GM21717 (cell line): ENCODE data around the gene AP5M1.
A peak's percentile ranks its signal among the peaks of the same experiment; 100 is the strongest.
"Not testable (repeated sequence)": the region's sequence is repeated elsewhere in the genome, so short reads cannot be mapped to it uniquely, and the experiment has no call there.

ENCODE experiments used
- ATAC-seq: cut with Tn5 transposase; IDR thresholded peaks from one replicate; pipeline ENCODE4 v1.9.1; 2021; ENCODE audit warnings: mild to moderate bottlenecking, moderate library complexity; ENCODE audit not compliant: unreplicated experiment

Gene AP5M1

GRCh38 chr14:57287745-57288144 lies 19.0 kb downstream of the AP5M1 start:
- ATAC-seq, result no peak

DNA sequence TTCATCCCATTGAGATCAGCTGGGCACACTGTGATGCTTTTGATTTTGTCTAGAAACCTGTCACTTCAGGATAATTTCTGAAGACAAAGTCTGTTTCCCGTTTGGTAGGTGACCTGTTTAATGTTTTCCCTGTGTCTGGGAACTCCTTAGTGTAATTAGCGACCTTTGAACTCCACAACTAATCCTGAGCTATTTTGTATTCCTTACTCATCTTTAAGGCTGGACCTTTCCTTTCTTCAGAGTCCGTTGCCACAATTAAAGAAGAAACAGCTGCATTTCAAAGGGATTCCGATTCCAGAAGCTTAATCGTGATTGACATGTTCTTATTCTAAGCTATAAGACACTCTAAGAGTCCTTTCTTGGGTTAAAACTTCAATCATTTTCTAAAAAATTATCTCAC lies 22.0 kb downstream of the AP5M1 start:
- ATAC-seq, result no peak

DNA sequence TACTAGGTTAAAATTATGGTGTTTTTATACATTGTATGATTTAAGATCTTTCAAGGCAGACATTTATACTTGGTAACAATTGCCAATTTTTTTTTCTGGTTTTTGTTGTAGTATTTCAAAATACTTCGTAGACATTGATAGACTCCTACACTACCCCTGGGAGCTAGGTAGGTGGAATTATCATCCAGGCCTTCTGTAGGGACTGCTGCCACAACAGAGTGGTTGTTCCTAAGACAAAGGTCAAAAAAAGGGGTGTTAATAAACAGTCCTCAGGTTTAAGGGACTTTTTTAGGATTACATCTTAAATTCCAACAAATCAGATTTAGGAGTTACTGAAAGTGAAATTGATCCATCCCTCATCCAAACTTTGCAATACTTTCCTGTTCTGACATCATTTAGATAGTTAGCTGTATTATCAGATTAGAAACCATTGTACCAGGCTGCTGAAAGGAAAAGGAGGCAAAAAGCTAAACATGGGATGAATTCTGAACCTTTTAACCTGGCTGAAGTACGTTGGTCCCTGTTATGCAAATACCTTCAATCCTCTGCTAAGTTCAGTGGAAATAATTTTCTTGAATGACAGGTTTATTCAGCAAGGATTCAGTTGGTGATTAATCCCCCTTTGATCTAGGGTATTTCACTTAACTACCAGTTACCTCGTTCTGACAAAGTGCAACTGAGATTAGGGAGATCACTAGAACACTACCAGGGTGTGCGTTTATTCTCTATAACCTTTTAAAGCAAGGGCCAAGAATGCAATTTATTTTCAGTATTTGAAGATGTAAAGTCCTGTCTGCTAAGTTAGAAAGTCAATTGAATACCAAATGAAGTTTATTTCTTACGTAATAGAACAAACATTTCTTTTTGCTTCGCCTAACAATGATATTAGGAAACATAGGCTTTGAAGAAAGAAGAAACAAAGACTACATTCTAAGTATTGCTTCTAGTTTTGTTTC lies 23.2 kb downstream of the AP5M1 start:
- no peak for ATAC-seq

DNA sequence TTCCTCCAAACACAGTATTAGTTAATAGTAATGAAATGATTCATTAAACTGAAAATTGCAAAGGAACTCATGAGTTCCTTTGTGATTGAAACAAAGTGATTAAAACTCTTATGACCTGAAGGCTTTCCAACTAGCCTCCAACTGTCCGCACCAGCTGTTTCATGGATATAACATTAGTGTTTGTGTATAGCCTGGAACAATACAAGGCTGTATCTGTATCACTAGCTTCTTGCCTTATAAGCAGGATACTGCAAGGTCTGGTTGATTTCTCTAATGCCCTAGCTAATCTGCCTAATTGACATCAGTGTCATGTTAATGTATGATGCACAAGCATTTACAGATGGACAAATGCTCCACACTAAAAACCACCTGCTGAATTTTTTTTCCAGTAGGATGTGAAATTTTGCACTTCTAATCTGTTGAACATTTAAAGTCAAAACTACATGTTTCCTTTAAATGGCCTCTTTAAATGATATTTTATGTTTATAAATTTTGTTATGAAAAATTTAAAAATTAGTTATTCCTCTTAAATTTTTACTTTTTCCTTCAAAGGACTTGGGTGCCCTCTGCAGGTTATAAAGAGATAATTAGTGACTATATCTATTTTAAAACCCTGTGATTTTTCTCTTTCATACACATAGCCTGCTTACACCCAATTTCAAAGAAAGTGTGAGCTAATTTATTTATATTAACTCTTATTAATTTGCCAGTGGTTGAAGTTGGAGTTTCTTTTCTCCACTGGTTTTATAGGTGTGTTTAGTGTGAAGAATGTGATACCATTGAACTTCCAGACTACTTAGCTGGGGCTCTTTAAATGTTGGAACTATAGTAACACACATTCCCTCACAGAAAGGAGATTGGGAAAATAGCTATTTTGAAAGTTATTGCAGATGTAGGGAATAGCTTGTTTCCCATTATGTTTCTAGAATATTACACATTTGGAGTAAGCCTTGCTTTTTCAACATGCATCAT lies 25.4 kb downstream of the AP5M1 start:
- ATAC-seq, result no peak

GRCh38 chr14:57295239-57295638 lies 26.5 kb downstream of the AP5M1 start:
- ATAC-seq, result no peak

DNA sequence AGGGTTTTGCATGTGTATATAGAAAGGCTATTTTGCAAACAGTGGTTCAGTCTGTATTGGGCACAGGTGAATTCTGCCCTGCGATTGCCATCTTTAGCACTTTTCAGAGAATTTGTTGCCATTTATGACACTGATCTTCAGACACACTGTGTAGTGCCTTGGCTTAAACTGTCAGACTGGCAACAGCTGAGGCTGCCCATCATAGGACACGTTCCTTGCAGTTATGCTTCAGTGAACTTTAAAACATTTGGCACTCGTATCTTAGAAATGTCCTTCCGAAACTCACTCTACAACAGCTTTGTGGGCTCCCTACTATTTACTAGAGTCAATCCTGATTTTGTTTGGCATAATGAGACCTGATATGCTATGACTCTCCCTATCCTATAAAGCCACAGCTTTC lies 29.1 kb downstream of the AP5M1 start:
- ATAC-seq, result no peak

DNA sequence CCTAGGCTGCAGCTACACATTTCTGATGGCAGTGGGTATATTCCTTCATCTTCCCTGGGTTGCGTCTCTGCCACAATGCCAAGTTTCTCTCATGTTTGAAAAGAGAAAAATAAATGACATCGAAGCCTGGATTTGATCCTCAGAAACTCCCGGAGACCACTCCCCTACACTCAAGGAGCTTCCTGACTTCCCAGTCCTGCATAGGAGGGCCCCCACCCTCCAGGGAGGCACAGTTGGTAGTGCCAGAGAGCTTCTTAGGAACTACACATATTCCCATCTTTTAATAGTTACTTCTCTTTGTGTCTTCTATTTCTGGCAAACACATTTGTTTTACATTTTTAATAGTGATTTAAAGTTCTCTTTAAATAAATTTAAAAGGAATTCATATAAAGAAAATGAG lies 30.7 kb downstream of the AP5M1 start:
- no peak for ATAC-seq

DNA sequence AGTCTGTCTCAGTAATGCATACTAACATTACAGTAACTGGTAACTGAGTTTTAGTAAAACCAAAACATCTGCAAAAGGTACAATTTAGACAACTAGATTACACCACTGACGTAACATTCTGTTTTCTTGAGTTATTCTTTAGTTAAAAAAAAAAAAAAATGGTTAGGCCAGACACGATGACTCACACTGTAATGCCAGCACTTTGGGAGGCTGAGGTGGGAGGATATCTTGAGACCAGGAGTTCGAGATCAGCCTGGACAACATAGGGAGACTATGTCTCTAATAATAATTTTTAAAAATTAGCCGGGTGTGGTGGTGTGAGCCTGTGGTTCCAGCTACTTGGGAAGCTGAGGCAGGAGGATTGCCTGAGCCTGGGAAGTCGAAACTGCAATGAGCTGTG lies 34.1 kb downstream of the AP5M1 start:
- no peak for ATAC-seq

DNA sequence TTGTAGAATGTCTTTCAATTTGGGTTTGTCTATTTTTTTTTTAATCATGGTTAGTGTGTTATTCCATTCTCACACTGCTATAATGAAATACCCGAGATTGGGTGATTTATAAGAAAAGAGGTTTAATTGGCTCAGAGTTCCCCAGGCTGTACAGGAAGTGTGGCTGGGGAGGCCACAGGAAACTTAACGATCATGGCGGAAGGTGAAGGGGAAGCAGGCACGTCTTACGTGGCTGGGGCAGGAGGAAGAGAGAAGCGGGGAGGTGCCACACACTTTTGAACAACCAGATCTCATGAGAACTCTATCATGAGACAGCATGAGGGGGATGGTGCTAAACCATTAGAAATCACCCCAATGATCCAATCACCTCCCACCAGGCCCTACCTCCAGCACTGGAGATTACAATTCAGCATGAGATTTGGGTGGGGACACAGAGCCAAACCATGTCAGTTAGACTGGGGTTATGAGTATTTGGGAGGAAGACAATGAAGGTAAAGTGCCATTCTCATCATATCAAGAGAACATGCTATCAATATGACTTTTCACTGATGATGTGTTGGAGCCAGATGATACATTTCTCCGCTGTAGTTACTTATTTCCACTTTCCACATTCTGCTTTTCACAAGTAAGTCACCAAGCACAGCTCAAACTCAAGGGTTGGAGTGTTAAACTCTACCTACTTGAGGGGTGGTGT lies 45.8 kb downstream of the AP5M1 start:
- no peak for ATAC-seq

- ATAC-seq, result peak; percentile 77
Measured at GRCh38 chr14:57317248-57317833, 48.6 kb downstream of the AP5M1 start.

DNA sequence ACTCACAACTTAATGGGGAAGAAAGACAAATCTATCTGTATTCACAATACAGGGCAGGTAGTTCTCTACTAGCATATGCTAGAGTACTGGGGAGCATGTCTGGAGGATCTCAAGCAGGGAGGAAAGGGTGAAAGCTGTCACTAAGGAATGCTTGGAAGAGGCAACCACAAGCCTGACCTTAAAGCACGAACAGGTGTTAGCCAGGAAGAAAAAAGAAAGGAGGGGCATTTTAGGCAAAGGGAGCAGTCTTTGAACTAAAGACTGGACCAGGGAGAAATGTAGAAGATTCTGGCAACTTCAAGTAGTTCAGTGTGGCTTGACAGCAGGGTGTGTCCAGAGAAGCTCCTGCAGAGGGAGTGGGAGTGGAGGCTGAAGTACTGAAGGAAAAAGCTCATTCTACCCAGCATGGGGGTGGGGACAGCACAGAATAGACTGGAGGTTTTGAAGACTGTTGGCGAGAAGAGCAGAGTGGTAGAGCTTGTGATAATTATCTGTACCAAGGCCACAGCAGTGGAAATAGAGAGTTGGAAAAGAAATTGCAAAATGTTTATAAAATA lies 50.9 kb downstream of the AP5M1 start:
- ATAC-seq, result no peak

GRCh38 chr14:57323721-57324120 lies 55.0 kb downstream of the AP5M1 start:
- no peak for ATAC-seq

- peak; percentile 98 for ATAC-seq
Measured at GRCh38 chr14:57326253-57326652, 57.5 kb downstream of the AP5M1 start.

DNA sequence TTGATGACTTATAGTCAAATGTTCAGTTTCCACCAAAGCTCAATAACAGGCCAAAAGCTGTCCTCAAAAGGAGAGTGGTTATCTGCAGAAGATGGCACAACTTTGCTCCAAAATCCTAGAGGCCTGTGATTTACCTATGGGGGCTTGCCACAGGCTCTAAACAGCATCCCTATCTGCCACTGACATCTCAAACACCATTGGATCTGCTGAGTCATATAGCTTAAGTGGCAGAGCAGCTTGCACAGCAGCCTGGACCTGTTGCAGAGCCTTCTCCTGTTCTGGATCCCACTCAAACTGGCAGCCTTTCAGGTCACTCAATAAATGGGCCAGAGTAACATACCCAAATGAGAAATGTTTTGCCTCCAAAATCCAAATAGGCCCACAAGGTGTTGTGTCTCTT lies 61.1 kb downstream of the AP5M1 start:
- ATAC-seq, result no peak

DNA sequence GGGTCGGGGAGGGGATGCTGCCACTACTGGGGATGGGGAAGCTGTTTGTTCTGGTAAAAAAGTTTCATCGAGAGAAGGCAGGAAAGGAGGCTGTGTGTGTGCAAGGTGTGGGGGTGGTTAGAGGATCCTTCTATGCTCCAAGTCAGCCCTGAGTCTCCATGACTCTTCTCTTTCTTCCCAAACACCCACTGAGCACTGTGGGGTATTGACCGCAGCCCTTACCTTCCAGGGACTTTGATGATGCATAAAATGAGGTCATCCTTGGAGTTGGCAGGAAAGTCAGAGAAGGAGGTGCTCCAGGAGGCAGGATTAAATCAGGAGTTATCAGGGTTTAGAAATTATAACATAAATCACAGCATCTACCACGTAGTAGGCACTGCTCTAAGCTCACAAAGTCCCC lies 63.7 kb downstream of the AP5M1 start:
- not testable (repeated sequence) for ATAC-seq

DNA sequence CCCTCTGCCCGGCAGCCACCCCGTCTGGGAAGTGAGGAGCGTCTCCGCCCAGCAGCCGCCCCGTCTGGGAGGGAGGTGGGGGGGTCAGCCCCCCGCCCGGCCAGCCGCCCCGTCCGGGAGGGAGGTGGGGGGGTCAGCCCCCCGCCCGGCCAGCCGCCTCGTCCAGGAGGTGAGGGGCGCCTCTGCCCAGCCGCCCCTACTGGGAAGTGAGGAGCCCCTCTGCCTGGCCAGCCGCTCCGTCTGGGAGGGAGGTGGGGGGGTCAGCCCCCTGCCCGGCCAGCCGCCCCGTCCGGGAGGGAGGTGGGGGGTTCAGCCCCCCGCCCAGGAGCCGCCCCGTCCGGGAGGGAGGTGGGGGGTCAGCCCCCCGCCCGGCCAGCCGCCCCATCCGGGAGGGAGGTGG lies 65.0 kb downstream of the AP5M1 start:
- not testable (repeated sequence) for ATAC-seq

- ATAC-seq, result not testable (repeated sequence)
Measured at GRCh38 chr14:57343545-57344297, 75.0 kb downstream of the AP5M1 start.

- no peak for ATAC-seq
Measured at GRCh38 chr14:57345106-57345505, 76.3 kb downstream of the AP5M1 start.

GRCh38 chr14:57346741-57347140 lies 78.0 kb downstream of the AP5M1 start:
- ATAC-seq, result no peak
